Activated CD8-positive, alpha-beta memory T cell treated with anti-CD3 and anti-CD28 coated beads for 48 hours (primary cell): ENCODE results near the gene RPL9.
"Not testable (repeated sequence)": the region's sequence is repeated elsewhere in the genome, so short reads cannot be mapped to it uniquely, and the experiment has no call there.

ENCODE experiments used
- DNase-seq, 3 experiments: peaks; one replicate each; pipeline ENCODE4 v3.0.0-alpha.2; 2020; ENCODE audit warnings: low read depth in 2 of 3, low spot score in 2 of 3

The RPL9 gene

GRCh38 chr4:39467464-39467863 is 8.7 kb upstream of the RPL9 start:
- no peak for DNase-seq

- DNase-seq = no peak
Measured at GRCh38 chr4:39466747-39467146, 8.0 kb upstream of the RPL9 start.

GRCh38 chr4:39464886-39465501 is 6.3 kb upstream of the RPL9 start:
- DNase-seq = no peak

GRCh38 chr4:39458161-39458504 is 589 bp downstream of the RPL9 start:
- not testable (repeated sequence) for DNase-seq

GRCh38 chr4:39456946-39457763 is 1.6 kb downstream of the RPL9 start:
- no peak for DNase-seq

GRCh38 chr4:39455486-39455885 is 3.2 kb downstream of the RPL9 start:
- DNase-seq = no peak

- DNase-seq = no peak
Measured at GRCh38 chr4:39453738-39454137, 5.0 kb downstream of the RPL9 start.

- no peak for DNase-seq
Measured at GRCh38 chr4:39452860-39453587, 5.7 kb downstream of the RPL9 start.

GRCh38 chr4:39452153-39452859 is 6.4 kb downstream of the RPL9 start:
- no peak for DNase-seq

- no peak for DNase-seq
Measured at GRCh38 chr4:39451423-39452023, 7.2 kb downstream of the RPL9 start.

- DNase-seq = no peak
Measured at GRCh38 chr4:39450618-39451017, 8.1 kb downstream of the RPL9 start.

GRCh38 chr4:39446842-39447573 is 11.7 kb downstream of the RPL9 start:
- peak in 1 of 3 experiments; percentile 46 for DNase-seq

GRCh38 chr4:39446483-39446841 is 12.3 kb downstream of the RPL9 start:
- DNase-seq = no peak

GRCh38 chr4:39442998-39443397 is 15.7 kb downstream of the RPL9 start:
- no peak for DNase-seq

- DNase-seq = no peak
Measured at GRCh38 chr4:39441593-39441992, 17.1 kb downstream of the RPL9 start.

- no peak for DNase-seq
Measured at GRCh38 chr4:39435659-39436563, 22.8 kb downstream of the RPL9 start.

- DNase-seq = no peak
Measured at GRCh38 chr4:39433878-39434492, 24.7 kb downstream of the RPL9 start.

GRCh38 chr4:39429476-39430334 is 29.0 kb downstream of the RPL9 start:
- DNase-seq = no peak
